Activated T-helper 17 cell treated with anti-CD3 and anti-CD28 coated beads, Interleukin-2, amount 50 U/mL, for 72 hours (primary cell): Measurements from ENCODE around the gene SPP2. TPM values are rescaled to one million over a fixed set of nuclear protein-coding genes. Genes with fewer than 3 reads are reported as not detected.

Source experiments
- total RNA-seq, 2 donors: library from RNA; stranded (reverse); gene quantifications; one replicate each; pipeline ENCODE4 v1.2.3, GENCODE V29; 2022

The SPP2 gene
- total RNA-seq, 2 donors from 2014 or later = not detected

Other genes starting within 250 kb of the SPP2 start
- gene HJURP, start 196.2 kb upstream of the SPP2 start, total RNA-seq = 100 to 1,000 TPM in 1 of 2 donors, 10 to 100 TPM in 1; 90.4 to 147 TPM
- under 1 TPM in 1 of 2 donors, not detected in 1; 0.21 TPM for gene TRPM8, start 133.3 kb upstream of the SPP2 start, total RNA-seq